Measurements from ENCODE around the gene DCTN3.
A peak's percentile ranks its signal among the peaks of the same experiment; 100 is the strongest.

DCTN3 gene

DNA sequence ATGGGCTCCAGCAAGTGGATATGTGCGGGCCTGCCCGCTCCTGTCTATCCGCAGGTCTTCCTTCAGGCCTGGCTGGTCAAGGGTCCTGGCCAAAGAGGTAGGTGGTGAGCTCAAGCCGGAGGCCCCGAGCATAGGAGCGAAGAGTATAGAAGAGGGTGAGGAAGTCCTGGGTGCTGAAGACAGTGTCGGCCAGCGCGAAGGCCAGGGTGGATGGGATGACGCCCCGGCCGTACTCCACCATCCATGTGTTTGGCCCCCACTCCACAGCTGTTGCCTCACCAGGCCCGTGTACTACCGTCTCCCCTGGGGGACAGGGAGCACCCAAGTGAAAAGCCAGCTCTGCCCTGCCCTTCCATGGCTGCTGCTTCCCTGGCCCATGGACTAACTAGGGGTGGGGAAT is 15.3 kb upstream of the DCTN3 start:
- TF ChIP-seq, protein P1, sequence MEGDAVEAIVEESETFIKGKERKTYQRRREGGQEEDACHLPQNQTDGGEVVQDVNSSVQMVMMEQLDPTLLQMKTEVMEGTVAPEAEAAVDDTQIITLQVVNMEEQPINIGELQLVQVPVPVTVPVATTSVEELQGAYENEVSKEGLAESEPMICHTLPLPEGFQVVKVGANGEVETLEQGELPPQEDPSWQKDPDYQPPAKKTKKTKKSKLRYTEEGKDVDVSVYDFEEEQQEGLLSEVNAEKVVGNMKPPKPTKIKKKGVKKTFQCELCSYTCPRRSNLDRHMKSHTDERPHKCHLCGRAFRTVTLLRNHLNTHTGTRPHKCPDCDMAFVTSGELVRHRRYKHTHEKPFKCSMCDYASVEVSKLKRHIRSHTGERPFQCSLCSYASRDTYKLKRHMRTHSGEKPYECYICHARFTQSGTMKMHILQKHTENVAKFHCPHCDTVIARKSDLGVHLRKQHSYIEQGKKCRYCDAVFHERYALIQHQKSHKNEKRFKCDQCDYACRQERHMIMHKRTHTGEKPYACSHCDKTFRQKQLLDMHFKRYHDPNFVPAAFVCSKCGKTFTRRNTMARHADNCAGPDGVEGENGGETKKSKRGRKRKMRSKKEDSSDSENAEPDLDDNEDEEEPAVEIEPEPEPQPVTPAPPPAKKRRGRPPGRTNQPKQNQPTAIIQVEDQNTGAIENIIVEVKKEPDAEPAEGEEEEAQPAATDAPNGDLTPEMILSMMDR (IDR thresholded peaks at IDR 0.05): no peak
- Histone ChIP-seq H3K27me3 (peaks cover 0 to 5% of the 10 kb centered on the region in 2 donors), H3K36me3 (peaks cover 0 to 7% (median 0%) of the 10 kb centered on the region in 3 donors), H3K9me3 (no peaks in the 10 kb centered on the region), H3K4me1 (peaks cover 0 to 29% (median 23%) of the 10 kb centered on the region in 4 donors), H3K27ac (no peak overlapping the region), H3K4me3 (no peak overlapping the region)
- no peak for DNase-seq
- intact Hi-C loops (cut with DNase I; ENCODE audit: low total_unique reads): no loop called here

GRCh38 chr9:34634551-34635248 is 14.4 kb upstream of the DCTN3 start:
- TF ChIP-seq, protein P1 (IDR thresholded peaks at IDR 0.05): no peak
- H3K9me3 ChIP-seq: no peaks in the 10 kb centered on the region
- no peak overlapping the region for H3K27ac ChIP-seq
- H3K4me1 ChIP-seq: peaks cover 0 to 29% (median 23%) of the 10 kb centered on the region in 4 donors
- H3K36me3 ChIP-seq: peaks cover 0 to 7% (median 0%) of the 10 kb centered on the region in 3 donors
- no peak for DNase-seq
- intact Hi-C loops (cut with DNase I; ENCODE audit: low total_unique reads): no loop called here
- H3K4me3 ChIP-seq: no peak overlapping the region
- H3K27me3 ChIP-seq: peaks cover 0 to 13% of the 10 kb centered on the region in 2 donors

DNA sequence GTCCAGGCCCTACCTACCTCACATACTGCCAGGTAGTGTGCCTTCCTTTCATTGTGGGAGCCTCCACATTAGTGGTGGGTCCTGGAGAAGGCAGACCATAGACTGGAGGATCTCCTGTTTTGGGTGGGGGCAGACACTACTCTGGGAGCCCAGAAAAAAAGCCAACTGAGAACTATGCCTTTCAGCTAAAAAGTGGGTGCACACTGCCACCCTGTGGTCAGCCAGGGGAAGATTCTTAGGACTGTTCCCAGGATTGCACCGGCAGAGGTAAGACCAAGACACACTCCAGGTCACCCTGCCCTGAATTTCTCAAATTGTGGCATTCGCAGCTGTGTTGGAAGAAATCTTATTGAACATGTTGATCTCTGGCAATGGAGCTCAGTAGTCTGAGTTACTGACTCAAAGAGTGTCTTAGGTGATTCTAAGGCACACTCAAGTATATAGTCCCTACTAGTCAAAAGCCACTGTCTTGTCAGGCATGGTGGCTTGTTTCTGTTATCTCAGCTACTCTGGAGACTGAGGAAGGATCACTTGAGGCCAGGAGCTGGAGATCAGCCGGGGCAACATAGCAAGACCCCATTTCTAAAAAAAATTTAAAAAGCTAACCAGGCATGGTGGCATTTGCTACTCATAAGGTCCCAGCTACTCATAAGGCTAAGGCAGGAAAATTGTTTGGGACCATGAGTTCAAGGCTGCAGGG is 13.7 kb upstream of the DCTN3 start:
- Histone ChIP-seq H3K4me3 (no peak overlapping the region), H3K27me3 (peaks cover 5 to 20% of the 10 kb centered on the region in 2 donors), H3K27ac (no peak overlapping the region), H3K9me3 (no peaks in the 10 kb centered on the region), H3K4me1 (peaks cover 0 to 34% (median 28%) of the 10 kb centered on the region in 4 donors), H3K36me3 (peaks cover 0 to 7% (median 0%) of the 10 kb centered on the region in 3 donors)
- DNase-seq: no peak
- intact Hi-C loops (cut with DNase I; ENCODE audit: low total_unique reads): loop anchor here (2.0 kb wide), 1 partner anchor 21 kb away; the partner anchor contains the start of gene RPP25L
- TF ChIP-seq, protein P1 (IDR thresholded peaks at IDR 0.05): peak; percentile 76 to 80

GRCh38 chr9:34633166-34633565 is 12.9 kb upstream of the DCTN3 start:
- Histone ChIP-seq H3K4me3 (no peak overlapping the region), H3K9me3 (no peaks in the 10 kb centered on the region), H3K27ac (no peak overlapping the region), H3K36me3 (peaks cover 0 to 7% (median 0%) of the 10 kb centered on the region in 3 donors), H3K27me3 (peaks cover 5 to 27% of the 10 kb centered on the region in 2 donors), H3K4me1 (peaks cover 0 to 35% (median 31%) of the 10 kb centered on the region in 4 donors)
- no peak for DNase-seq
- intact Hi-C loops (cut with DNase I; ENCODE audit: low total_unique reads): loop anchor here (2.0 kb wide), 1 partner anchor 20 kb away; the partner anchor contains the start of gene RPP25L
- TF ChIP-seq, protein P1 (IDR thresholded peaks at IDR 0.05): no peak

DNA sequence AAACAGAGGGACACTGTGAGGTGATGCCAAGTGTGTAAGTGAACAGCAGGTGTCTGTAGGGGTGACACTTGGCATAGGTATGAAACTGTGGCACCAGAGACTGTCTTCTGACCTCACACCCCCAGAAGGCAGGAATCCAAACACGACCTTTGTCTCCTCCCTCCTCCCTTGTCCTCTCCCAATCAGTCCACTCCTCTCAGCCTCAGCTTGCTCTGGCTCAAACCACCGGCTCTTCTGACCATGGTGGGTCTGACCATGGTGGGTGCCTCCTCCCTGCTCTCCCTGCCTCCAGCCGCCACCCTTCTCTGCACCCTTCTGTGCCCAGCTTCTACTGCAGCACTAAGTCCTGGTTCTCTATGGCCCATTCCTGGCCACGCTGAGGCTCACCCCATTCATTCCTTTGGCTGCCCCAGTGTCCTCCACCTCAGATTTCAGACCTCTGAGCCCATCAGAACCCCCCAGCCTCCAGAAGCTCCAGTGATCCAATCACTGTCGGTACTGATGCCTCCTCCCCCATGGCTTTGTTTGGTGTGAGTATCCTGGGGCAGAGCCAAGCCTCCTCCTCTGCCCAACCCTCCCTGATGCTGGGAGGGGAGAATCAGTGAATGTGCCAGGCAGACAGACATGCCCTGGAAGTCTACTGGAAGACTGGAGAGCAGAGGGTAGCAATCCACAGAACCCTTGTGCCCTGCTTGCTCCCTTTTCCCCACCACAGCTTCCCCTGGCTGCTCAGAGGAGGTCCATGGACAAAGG is 10.3 kb upstream of the DCTN3 start:
- no peak for DNase-seq
- Histone ChIP-seq H3K9me3 (no peaks in the 10 kb centered on the region), H3K36me3 (peaks cover 0 to 6% (median 0%) of the 10 kb centered on the region in 3 donors), H3K27ac (no peak overlapping the region), H3K27me3 (peaks cover 5 to 53% of the 10 kb centered on the region in 2 donors), H3K4me1 (peaks cover 0 to 17% (median 16%) of the 10 kb centered on the region in 4 donors), H3K4me3 (no peak overlapping the region)
- intact Hi-C loops (cut with DNase I; ENCODE audit: low total_unique reads): no loop called here
- TF ChIP-seq, protein P1 (IDR thresholded peaks at IDR 0.05): no peak

Data from tibial artery (tissue), 4 donors.